ENCODE results near the gene NR3C2. TPM values are rescaled to one million over a fixed set of nuclear protein-coding genes. Genes with fewer than 3 reads are reported as not detected.

Gene NR3C2
- polyA plus RNA-seq, 1 experiment: 0.14 TPM

DNA sequence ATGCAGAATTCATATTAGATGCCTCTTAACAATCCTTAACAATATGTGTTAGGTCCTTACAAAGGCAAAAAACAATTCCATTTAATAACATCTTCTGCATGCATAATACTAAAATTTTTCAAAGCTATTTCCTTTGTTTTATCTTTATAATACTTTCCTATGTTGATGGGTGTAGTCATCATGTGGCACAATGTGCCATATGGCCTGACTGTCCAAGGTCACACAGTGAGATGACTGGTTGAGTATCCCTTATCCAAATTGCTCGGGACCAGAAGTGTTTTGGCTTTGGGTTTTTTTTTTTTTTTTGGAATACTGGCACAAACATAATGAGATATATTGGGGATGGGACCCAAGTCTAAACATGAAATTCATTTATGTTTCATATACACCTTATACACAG lies 77.7 kb downstream of the NR3C2 start:
- Histone ChIP-seq H3K4me3 (ENCODE audit: low read depth, low read length) (no peak overlapping the region), H3K9me3 (ENCODE audit: control insufficient read depth, insufficient read depth, low read length) (no peaks in the 10 kb centered on the region), H3K27me3 (ENCODE audit: control insufficient read depth, insufficient read depth, low read length) (no peaks in the 10 kb centered on the region), H3K27ac (ENCODE audit: low read depth, low read length) (no peak overlapping the region)
- TF ChIP-seq, protein P1, sequence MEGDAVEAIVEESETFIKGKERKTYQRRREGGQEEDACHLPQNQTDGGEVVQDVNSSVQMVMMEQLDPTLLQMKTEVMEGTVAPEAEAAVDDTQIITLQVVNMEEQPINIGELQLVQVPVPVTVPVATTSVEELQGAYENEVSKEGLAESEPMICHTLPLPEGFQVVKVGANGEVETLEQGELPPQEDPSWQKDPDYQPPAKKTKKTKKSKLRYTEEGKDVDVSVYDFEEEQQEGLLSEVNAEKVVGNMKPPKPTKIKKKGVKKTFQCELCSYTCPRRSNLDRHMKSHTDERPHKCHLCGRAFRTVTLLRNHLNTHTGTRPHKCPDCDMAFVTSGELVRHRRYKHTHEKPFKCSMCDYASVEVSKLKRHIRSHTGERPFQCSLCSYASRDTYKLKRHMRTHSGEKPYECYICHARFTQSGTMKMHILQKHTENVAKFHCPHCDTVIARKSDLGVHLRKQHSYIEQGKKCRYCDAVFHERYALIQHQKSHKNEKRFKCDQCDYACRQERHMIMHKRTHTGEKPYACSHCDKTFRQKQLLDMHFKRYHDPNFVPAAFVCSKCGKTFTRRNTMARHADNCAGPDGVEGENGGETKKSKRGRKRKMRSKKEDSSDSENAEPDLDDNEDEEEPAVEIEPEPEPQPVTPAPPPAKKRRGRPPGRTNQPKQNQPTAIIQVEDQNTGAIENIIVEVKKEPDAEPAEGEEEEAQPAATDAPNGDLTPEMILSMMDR (IDR thresholded peaks at IDR 0.05; ENCODE audit: low read depth, low read length): no peak
- no peak for DNase-seq (ENCODE audit: low read depth, low spot score)
- ChIA-PET CTCF (no interaction called here), POLR2A (no interaction called here)

DNA sequence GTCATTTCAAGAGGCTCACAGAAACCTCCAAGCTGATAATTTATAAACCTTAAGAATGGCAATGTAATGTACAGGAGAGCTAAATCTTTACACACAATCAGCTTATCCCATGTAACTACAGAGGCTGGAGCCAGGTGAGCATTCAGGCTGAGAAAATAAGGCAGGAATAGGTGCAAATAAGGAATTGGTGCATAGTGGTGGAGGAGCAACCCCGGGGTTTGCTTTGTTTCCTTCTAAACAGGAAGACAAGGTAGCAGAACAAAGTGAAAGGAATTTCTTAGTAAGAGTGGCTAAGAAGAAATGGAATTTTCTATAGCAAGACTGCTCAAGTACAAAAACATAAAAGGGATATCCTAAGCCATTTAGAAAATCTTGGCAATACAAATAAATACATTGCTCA lies 82.4 kb downstream of the NR3C2 start:
- DNase-seq (ENCODE audit: low read depth, low spot score): no peak
- no peak overlapping the region for H3K27ac ChIP-seq (ENCODE audit: low read depth, low read length)
- CTCF ChIA-PET: no interaction called here
- no peaks in the 10 kb centered on the region for H3K9me3 ChIP-seq (ENCODE audit: control insufficient read depth, insufficient read depth, low read length)
- H3K27me3 ChIP-seq (ENCODE audit: control insufficient read depth, insufficient read depth, low read length): no peaks in the 10 kb centered on the region
- POLR2A ChIA-PET: no interaction called here
- no peak overlapping the region for H3K4me3 ChIP-seq (ENCODE audit: low read depth, low read length)
- TF ChIP-seq, protein P1 (IDR thresholded peaks at IDR 0.05; ENCODE audit: low read depth, low read length): no peak

DNA sequence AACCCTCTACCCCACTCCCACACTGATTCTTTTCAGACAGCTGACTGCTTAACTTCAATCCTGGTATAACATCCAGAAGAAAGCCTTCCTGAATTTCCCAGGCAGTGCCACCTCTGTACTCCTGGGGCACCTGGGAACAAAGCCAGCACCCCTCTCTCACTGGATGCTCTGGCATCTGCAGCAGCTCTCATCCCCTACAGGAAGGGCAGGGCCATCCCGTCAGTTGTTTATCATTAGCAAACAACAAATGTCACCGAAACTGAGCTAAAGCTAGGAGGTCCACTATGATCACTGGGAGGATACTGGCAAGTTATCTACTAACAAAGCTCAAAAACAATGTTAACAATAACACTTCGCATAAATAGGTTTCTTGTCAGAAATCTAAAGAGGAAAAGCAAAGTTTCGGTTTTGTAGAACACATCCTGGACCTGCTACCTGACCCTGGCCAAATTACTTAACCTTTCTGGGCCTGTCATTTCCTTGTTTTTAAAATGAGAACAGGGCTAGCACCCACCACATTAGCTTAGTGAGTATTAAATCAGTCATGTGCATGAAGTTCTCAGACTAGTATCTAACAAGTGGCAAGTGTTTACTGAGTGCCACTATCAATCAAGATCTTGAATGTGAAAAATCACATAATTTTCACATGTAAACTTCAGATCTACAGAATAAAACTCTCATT lies 86.6 kb downstream of the NR3C2 start:
- no peak for DNase-seq (ENCODE audit: low read depth, low spot score)
- Histone ChIP-seq H3K27me3 (ENCODE audit: control insufficient read depth, insufficient read depth, low read length) (no peaks in the 10 kb centered on the region), H3K9me3 (ENCODE audit: control insufficient read depth, insufficient read depth, low read length) (no peaks in the 10 kb centered on the region), H3K4me3 (ENCODE audit: low read depth, low read length) (no peak overlapping the region), H3K27ac (ENCODE audit: low read depth, low read length) (no peak overlapping the region)
- ChIA-PET POLR2A (no interaction called here), CTCF (no interaction called here)
- TF ChIP-seq, protein P1 (IDR thresholded peaks at IDR 0.05; ENCODE audit: low read depth, low read length): no peak

DNA sequence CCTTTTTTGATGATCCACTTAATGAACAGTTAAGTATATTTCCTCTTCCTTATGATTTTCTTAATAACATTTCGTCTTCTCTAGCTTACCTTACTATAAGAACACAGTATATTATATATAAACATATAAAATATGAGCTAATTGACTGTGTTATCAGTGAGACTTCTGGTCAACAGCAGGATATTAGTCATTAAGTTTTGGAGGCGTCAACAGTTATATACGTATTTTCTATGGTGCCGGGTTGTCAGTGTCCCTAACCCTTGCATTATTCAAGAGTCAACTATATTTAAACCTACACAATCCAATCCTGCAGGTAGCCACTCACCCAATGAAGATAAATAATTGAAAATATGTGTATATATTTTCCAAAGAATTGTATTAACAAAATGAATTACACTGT lies 88.0 kb downstream of the NR3C2 start:
- Histone ChIP-seq H3K27ac (ENCODE audit: low read depth, low read length) (no peak overlapping the region), H3K27me3 (ENCODE audit: control insufficient read depth, insufficient read depth, low read length) (no peaks in the 10 kb centered on the region), H3K4me3 (ENCODE audit: low read depth, low read length) (no peak overlapping the region), H3K9me3 (ENCODE audit: control insufficient read depth, insufficient read depth, low read length) (no peaks in the 10 kb centered on the region)
- CTCF ChIA-PET: interaction anchor here (0.5 to 0.6 kb wide), 2 partner anchors 378 to 1541 kb away, joined by 3 to 6 read pairs; no protein-coding TSS in a partner anchor
- TF ChIP-seq, protein P1 (IDR thresholded peaks at IDR 0.05; ENCODE audit: low read depth, low read length): no peak
- DNase-seq (ENCODE audit: low read depth, low spot score): no peak
- POLR2A ChIA-PET: no interaction called here

DNA sequence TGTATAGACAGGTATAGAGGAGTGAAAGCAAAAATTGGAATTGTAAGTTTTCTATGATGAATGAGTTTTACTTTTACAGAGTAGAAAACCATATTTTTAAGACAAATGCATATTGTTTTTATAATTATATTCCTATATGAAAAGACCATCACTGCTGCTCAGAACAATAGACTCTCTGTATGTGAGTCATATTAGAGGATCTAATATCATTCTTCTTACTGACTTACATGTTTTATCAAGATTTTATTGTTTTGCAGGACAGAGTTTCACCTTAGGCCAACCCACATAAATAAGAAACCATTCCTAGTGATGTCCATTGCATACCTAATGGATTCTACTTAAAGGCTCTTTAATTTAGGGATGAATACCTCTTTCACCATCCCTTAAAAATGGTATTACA lies 88.6 kb downstream of the NR3C2 start:
- ChIA-PET POLR2A (no interaction called here), CTCF (interaction anchor here (0.6 kb wide), 1 partner anchor 377 kb away, joined by 6 read pairs; no protein-coding TSS in a partner anchor)
- no peak overlapping the region for H3K27ac ChIP-seq (ENCODE audit: low read depth, low read length)

More for the DNA sequence above, 88.6 kb downstream of the NR3C2 start:
- Histone ChIP-seq H3K9me3 (ENCODE audit: control insufficient read depth, insufficient read depth, low read length) (no peaks in the 10 kb centered on the region), H3K27me3 (ENCODE audit: control insufficient read depth, insufficient read depth, low read length) (no peaks in the 10 kb centered on the region), H3K4me3 (ENCODE audit: low read depth, low read length) (no peak overlapping the region)
- TF ChIP-seq, protein P1 (IDR thresholded peaks at IDR 0.05; ENCODE audit: low read depth, low read length): no peak
- DNase-seq (ENCODE audit: low read depth, low spot score): no peak

All from AG04450 (cell line).